ENCODE data around the gene COG5. TPM values are rescaled to one million over a fixed set of nuclear protein-coding genes. Genes with fewer than 3 reads are reported as not detected.

The COG5 gene
- total and polyA plus RNA-seq, 2 of the 8 experiments (the other 6 are each of a cell fraction or from before 2014, with no cell fraction given): 10.5 to 28.1 TPM

DNA sequence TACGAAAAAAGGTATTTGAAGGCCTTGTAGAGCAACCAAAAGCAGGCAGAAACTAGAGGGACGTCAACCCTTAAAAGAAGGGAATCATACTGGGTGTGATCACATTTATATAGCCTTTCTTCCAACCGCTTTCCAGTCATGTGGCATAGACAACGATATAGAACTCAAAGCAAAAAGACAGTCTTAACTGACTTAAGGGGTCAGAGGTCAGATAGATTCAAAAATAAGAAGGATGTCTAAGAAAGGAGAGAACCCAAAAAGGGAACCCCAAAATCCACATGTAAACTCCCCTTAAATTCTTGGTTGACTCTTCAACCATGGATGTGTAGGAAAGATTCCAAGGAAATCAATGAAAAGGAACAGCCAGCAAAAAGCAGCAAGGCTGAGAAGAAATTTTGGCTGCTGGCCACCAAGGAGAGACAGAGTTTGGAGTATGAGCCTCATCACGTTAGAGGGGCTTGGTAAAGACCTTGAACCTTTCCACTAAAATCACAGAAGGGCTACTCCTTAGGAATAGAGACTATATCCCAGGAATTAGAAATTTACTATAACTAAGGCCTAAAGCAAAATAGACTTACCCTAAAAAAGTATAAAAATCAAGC, 24.9 kb upstream of the COG5 start (continued):
- TF ChIP-seq, protein P1, sequence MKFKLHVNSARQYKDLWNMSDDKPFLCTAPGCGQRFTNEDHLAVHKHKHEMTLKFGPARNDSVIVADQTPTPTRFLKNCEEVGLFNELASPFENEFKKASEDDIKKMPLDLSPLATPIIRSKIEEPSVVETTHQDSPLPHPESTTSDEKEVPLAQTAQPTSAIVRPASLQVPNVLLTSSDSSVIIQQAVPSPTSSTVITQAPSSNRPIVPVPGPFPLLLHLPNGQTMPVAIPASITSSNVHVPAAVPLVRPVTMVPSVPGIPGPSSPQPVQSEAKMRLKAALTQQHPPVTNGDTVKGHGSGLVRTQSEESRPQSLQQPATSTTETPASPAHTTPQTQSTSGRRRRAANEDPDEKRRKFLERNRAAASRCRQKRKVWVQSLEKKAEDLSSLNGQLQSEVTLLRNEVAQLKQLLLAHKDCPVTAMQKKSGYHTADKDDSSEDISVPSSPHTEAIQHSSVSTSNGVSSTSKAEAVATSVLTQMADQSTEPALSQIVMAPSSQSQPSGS (IDR thresholded peaks at IDR 0.05; ENCODE audit: low read length): no peak
- no peak for TF ChIP-seq CEBPB (IDR thresholded peaks at IDR 0.05; ENCODE audit: low read depth, low read length)
- no peak for TF ChIP-seq TAF7 (optimal IDR thresholded peaks at IDR 0.05; ENCODE audit: borderline replicate concordance, low read depth, low read length)
- TF ChIP-seq, protein P2, sequence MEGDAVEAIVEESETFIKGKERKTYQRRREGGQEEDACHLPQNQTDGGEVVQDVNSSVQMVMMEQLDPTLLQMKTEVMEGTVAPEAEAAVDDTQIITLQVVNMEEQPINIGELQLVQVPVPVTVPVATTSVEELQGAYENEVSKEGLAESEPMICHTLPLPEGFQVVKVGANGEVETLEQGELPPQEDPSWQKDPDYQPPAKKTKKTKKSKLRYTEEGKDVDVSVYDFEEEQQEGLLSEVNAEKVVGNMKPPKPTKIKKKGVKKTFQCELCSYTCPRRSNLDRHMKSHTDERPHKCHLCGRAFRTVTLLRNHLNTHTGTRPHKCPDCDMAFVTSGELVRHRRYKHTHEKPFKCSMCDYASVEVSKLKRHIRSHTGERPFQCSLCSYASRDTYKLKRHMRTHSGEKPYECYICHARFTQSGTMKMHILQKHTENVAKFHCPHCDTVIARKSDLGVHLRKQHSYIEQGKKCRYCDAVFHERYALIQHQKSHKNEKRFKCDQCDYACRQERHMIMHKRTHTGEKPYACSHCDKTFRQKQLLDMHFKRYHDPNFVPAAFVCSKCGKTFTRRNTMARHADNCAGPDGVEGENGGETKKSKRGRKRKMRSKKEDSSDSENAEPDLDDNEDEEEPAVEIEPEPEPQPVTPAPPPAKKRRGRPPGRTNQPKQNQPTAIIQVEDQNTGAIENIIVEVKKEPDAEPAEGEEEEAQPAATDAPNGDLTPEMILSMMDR (IDR thresholded peaks at IDR 0.05; ENCODE audit: control extremely low read depth in 1 of 3, insufficient read depth in 1 of 3, low read depth in 1 of 3, low read length in 3 of 3): no peak
